ENCODE results near the gene MYO1C. TPM values are rescaled to one million over a fixed set of nuclear protein-coding genes. Genes with fewer than 3 reads are reported as not detected.

The MYO1C gene
- total RNA-seq, 1 experiment from 2014 or later, result 251 TPM

- no peak for ATAC-seq
- Histone ChIP-seq H3K9me3 (ENCODE audit: control insufficient read depth, insufficient read depth, low read depth, low read length) (no peaks in the 10 kb centered on the region), H3K36me3 (ENCODE audit: control insufficient read depth, insufficient read depth, low read length) (peaks cover 12% of the 10 kb centered on the region), H3K27ac (ENCODE audit: low read length) (no peak overlapping the region), H3K4me3 (ENCODE audit: low read depth in 2 of 2, low read length in 2 of 2) (no peak overlapping the region), H3K27me3 (ENCODE audit: control insufficient read depth, insufficient read depth, low read length) (no peaks in the 10 kb centered on the region), H3K4me1 (ENCODE audit: control insufficient read depth, insufficient read depth, low read length) (peaks cover 5% of the 10 kb centered on the region; the same call in 1 of the 2 replicates)
- no TSS peak for BruUV-seq (replicated peaks)
- ChIA-PET POLR2A (no interaction called here), CTCF (no interaction called here)
- TF ChIP-seq TCF7L2 (IDR thresholded peaks at IDR 0.05; ENCODE audit: low read depth, low read length) (no peak), REST (IDR thresholded peaks at IDR 0.05; ENCODE audit: insufficient read depth in 1 of 2, low read depth in 2 of 2, low read length in 1 of 2) (no peak), SIN3A (IDR thresholded peaks at IDR 0.05; ENCODE audit: borderline replicate concordance, insufficient read depth, low read depth, low read length) (no peak), CTCF (IDR thresholded peaks at IDR 0.05) (no peak), POLR2AphosphoS5 (IDR thresholded peaks at IDR 0.05; ENCODE audit: low read depth, low read length) (no peak)
- in situ Hi-C loops (cut with HindIII; ENCODE audit: low pct_unique_long_range_greater_than_20kb, low sequenced_read_pairs), result no loop called here
- DNase-seq (ENCODE audit: low read depth, low spot score), result no peak
- intact Hi-C loops (cut with micrococcal nuclease; ENCODE audit: unreplicated experiment), result no loop called here
Measured at GRCh38 chr17:1438593-1439083, 53.8 kb downstream of the MYO1C start.

GRCh38 chr17:1435326-1435725 is 57.2 kb downstream of the MYO1C start:
- in situ Hi-C loops (cut with HindIII; ENCODE audit: low pct_unique_long_range_greater_than_20kb, low sequenced_read_pairs) (no loop called here), intact Hi-C loops (cut with micrococcal nuclease; ENCODE audit: unreplicated experiment) (no loop called here)
- DNase-seq (ENCODE audit: low read depth, low spot score) (no peak), ATAC-seq (no peak)
- H3K27me3 ChIP-seq (ENCODE audit: control insufficient read depth, insufficient read depth, low read length), result no peaks in the 10 kb centered on the region
- H3K27ac ChIP-seq (ENCODE audit: low read length), result no peak overlapping the region
- TF ChIP-seq TCF7L2 (IDR thresholded peaks at IDR 0.05; ENCODE audit: low read depth, low read length), result no peak
- TF ChIP-seq REST (IDR thresholded peaks at IDR 0.05; ENCODE audit: insufficient read depth in 1 of 2, low read depth in 2 of 2, low read length in 1 of 2), result no peak
- TF ChIP-seq SIN3A (IDR thresholded peaks at IDR 0.05; ENCODE audit: borderline replicate concordance, insufficient read depth, low read depth, low read length), result no peak
- TF ChIP-seq POLR2AphosphoS5 (IDR thresholded peaks at IDR 0.05; ENCODE audit: low read depth, low read length), result no peak
- no peak for TF ChIP-seq CTCF (IDR thresholded peaks at IDR 0.05)
- no TSS peak for BruUV-seq (replicated peaks)
- no peaks in the 10 kb centered on the region for H3K9me3 ChIP-seq (ENCODE audit: control insufficient read depth, insufficient read depth, low read depth, low read length)
- ChIA-PET POLR2A (no interaction called here), CTCF (no interaction called here)
- peaks cover 5% of the 10 kb centered on the region; the same call in 1 of the 2 replicates for H3K4me1 ChIP-seq (ENCODE audit: control insufficient read depth, insufficient read depth, low read length)
- H3K4me3 ChIP-seq (ENCODE audit: low read depth in 2 of 2, low read length in 2 of 2), result no peak overlapping the region
- peaks cover 12% of the 10 kb centered on the region for H3K36me3 ChIP-seq (ENCODE audit: control insufficient read depth, insufficient read depth, low read length)
